HG03378 (cell line): ENCODE results near the gene ARF5.

Source experiments
- ATAC-seq: cut with Tn5 transposase; IDR thresholded peaks from one replicate; pipeline ENCODE4 v1.9.1; 2021; ENCODE audit warnings: mild to moderate bottlenecking, moderate library complexity; ENCODE audit not compliant: unreplicated experiment

ARF5 gene

GRCh38 chr7:127588697-127589482, 679 bp downstream of the ARF5 start:
- peak; percentile 7 for ATAC-seq

DNA sequence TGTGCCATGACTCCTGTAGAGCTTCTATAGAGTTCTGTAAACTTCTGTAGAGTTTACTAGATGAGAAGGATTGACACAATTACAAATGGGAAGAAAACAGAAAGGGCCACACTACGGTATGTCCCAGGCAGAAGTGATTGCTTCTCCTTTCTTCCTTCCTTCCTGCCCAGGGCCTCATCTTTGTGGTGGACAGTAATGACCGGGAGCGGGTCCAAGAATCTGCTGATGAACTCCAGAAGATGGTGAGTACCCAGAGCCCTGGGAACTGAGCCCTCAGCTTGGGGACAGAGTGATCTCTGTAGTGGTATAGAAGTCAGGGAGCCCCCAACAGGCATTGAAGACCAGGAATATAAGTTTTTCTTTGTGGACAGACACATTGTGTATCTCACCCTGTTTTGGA, 1.7 kb downstream of the ARF5 start:
- no peak for ATAC-seq

DNA sequence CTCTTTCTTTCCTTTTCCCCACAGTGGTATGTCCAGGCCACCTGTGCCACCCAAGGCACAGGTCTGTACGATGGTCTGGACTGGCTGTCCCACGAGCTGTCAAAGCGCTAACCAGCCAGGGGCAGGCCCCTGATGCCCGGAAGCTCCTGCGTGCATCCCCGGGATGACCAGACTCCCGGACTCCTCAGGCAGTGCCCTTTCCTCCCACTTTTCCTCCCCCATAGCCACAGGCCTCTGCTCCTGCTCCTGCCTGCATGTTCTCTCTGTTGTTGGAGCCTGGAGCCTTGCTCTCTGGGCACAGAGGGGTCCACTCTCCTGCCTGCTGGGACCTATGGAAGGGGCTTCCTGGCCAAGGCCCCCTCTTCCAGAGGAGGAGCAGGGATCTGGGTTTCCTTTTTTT, 3.0 kb downstream of the ARF5 start:
- no peak for ATAC-seq

- no peak for ATAC-seq
These were observed 3.4 kb downstream of the ARF5 start for GRCh38 chr7:127591591-127591990.

- ATAC-seq: no peak
These were observed 4.3 kb downstream of the ARF5 start for GRCh38 chr7:127592550-127592949.

DNA sequence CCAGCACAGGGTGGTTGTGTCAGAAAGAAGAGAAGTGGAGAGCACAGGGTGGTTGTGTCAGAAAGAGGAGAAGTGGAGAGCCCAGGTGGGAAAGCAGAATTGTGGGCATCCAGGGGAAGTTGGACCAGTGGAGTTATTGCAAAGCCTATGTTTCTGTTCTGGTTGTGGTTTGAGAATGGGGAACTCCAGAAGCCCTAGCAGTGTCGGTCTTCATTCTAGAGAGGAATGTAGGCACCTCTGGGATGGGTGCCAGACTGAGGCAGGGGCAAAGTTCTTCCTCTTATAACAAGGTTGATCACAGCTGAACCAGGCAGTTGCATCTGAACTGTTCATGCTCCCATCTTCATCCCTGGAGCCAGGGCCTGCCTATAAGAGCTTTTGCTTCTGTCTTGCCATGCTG, 6.3 kb downstream of the ARF5 start:
- ATAC-seq: peak; percentile 55

GRCh38 chr7:127595737-127596136, 7.5 kb downstream of the ARF5 start:
- no peak for ATAC-seq

- no peak for ATAC-seq
These were observed 10.1 kb downstream of the ARF5 start for GRCh38 chr7:127598318-127598717.

GRCh38 chr7:127600885-127601284, 12.7 kb downstream of the ARF5 start:
- ATAC-seq: no peak

- ATAC-seq: no peak
These were observed 20.2 kb downstream of the ARF5 start for GRCh38 chr7:127608446-127608845.

DNA sequence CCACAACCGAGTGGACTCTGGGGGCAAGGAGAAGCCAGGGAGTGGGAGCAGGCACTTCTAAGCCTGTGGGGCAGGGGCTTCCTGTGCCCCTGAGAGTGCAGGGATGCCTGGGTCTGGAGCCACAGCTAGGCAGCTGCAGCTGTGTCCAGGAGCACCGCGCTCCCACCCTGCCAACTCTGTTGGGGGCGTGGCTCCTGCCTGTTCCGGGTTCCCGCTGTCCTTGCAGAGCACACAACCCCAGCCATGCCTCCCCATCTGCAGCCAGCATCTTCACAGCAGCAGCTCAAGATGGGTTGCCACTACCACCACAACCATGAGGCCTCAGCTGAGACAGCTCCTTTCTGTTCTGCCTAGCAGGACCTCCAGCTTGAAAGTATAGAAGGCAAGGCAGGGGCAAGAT, 21.1 kb downstream of the ARF5 start:
- ATAC-seq: no peak

- no peak for ATAC-seq
These were observed 24.1 kb downstream of the ARF5 start for GRCh38 chr7:127612263-127612662.

- ATAC-seq: no peak
These were observed 28.5 kb downstream of the ARF5 start for GRCh38 chr7:127616724-127617123.

DNA sequence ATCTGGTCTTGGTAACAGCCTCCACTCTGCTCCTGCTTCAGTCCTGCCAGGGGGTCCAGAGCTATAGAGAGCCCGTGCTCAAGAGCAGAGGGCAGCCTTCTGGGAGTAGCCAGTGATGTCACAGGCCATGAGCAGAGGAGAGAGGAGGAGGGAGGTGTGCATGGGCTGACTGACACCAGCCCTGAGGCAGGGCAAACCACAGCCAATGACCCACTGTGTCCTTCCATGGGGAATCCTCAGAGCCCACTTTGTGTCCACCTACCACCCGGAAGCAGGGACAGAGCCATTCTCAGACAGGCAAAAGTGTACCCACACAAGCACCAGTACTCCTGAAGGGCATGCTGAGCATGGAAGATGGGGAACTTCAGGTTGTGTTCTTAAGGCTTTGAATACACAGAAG, 29.8 kb downstream of the ARF5 start, which contains the start of gene PAX4:
Gene PAX4 (minus strand): TSS at position 101 of the 400 bp plus-strand sequence. CDS start 2,214 bp downstream, outside the sequence.
- no peak for ATAC-seq

- ATAC-seq: no peak
These were observed 30.6 kb downstream of the ARF5 start for GRCh38 chr7:127618775-127619174.

- ATAC-seq: no peak
These were observed 31.6 kb downstream of the ARF5 start for GRCh38 chr7:127619681-127620405.

DNA sequence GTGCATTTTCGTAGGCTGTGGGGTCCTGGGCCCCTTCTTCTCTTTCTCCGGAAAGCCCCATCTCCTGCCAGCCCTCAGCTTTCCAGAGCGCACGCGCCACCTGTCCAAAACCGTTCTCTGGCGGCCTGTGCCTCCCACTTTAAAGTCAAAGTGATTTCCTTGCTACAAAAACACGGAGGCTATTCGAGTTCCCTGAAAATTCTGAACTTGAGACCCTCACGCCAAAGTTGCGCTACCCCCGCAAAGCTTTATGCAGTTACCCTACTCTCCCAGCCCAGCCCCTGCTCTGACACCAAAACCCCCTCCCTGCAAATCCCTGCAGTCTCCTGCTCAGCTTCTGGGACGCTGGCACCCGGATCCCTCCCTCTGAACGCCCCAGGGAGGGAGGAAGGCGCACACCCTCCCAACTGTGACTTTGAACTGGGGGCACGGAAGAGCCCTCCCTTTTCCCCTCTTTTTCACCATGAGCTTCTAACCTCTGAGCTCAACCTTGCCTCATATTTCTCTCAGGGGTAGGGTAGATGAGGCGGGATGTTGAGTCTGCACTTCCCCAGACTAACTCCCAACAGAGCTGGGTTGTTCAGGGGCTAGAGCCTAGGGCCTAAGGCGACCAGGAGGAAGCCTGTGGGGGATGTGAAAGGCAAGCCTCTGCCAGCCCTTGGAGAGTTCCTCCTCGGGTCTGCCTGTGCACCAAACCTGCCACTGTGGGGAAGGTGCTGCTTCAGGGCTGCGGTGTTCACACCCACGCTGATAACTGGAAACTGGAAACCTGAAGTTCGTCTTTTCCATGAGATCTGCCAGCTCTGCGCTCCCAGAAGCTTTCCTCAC, 32.4 kb downstream of the ARF5 start:
- no peak for ATAC-seq

GRCh38 chr7:127625331-127625730, 37.1 kb downstream of the ARF5 start:
- no peak for ATAC-seq

DNA sequence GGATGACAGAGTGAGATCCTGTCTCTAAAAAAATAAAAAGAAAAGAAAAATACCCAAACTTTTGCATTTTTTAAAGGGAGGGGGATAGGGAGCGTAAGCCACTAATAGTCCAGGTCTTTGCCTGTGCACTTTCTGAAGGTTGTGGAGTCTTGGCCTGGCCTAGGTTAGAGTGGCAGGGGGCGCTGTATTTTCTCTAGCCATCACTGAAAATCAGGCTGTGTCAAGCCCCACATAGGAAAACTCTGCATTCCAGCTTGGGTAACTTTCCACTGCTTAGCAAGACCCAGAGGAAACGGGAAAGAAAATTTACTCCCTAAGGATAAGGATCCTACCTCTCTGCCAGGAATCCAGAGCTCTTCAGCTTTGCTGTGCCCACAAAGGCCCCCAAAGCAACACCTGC, 40.2 kb downstream of the ARF5 start:
- ATAC-seq: no peak

GRCh38 chr7:127629268-127629854, 41.1 kb downstream of the ARF5 start:
- ATAC-seq: no peak

DNA sequence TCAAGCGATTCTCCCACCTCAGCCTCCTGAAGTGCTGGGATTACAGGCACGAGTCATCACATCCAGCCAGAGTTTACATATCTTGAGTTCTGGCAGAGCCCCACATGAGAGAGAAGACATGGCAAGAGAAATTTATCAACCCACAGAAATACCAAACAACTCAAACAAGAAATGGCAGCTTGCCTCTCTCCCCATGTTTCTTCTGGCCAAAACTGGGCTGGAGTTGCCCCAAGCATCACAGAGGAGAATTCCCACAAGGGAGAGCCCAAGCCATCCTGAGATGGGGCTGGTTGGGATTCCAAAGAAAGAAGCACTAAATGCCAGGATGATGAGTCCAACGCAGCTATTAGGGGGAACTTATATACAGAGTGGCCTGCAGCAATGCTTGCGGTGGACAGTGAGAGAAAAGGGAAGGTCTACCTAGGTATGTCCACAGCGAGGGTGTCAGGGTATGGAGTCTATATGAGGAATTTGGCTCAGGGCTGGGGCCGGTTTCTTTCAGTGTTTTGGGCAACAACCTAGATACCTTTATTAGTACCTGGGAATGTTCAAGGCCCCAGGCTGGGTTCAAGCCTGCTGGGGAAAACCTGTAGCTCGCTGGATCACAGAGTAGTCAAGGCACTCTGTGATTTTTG, 44.2 kb downstream of the ARF5 start:
- no peak for ATAC-seq
